HG02588 (cell line): ENCODE results near the gene CDH22.

Experiments
- ATAC-seq: cut with Tn5 transposase; IDR thresholded peaks from one replicate; pipeline ENCODE4 v1.9.1; 2021; ENCODE audit warnings: mild to moderate bottlenecking, moderate library complexity; ENCODE audit not compliant: unreplicated experiment

The CDH22 gene

DNA sequence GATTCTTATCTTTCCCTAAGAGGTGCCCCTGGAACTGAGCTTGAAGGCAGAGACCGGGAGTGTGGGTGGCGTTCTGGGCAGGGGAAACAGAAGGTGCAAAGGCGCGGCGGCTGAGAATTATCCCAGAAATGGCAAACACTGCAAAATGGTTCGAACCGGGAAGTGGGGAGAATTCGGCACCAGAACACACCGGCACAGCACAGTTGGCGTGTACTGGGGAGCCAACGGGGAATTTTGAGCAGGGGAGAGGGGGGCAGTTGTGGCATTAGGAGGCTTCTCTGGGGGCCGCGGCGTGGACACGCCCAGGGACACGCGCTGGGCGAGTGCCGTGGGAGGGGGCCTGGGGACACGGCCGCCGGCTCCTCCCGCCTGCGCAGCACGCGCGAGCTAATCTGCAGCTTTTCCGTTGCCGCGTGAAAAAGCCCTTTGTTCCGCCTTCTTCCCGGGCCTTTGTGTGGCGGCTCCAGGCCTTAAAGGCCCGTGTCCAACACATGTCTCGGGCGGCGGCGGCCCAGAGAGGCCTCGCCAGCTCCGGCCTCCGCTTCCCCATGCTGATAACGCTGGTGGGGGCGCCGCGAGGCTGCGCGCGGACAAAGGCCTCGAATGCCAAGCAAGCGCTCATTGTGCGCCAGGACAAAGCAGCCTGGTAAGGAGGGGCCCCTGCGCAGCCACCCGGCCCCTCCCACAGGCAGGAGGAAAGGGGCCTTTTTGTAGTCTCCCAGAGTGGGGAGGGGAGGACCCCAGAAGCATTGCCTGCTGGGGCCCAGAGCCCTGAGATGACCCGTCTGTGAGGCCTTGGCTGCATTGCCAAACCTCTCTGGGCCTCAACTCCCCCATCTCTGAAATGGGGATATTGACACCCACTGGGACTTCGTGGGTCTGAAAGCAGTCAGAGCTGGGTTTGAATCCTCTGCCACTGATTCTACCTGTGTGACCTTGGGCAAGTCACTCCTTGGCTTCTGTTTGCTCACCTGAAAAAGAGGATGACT, 107.4 kb downstream of the CDH22 start:
- no peak for ATAC-seq

DNA sequence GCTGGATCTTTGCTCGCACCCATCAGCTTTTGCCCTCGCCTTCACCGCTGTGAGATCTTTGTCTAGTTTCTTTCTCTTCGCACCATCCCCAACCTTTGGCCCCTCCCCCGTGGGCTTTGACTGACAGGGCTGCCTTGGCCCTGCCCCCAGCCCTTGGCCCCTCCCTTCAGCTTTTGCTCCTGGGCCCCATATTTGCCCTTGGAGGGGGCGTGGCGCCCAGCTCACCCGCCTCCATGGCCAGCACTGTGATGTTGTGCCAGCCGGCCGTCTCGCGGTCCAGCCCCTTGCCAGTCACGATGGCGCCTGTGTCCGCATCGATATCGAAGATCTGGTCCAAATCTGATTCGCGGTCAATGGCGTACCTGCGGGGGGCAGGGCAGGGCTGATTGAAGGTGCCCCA, 109.1 kb downstream of the CDH22 start:
- ATAC-seq = no peak

- no peak for ATAC-seq
Measured at GRCh38 chr20:46196990-46197389, 111.3 kb downstream of the CDH22 start.

- ATAC-seq = no peak
Measured at GRCh38 chr20:46195264-46196036, 112.8 kb downstream of the CDH22 start.

GRCh38 chr20:46194409-46194808, 113.9 kb downstream of the CDH22 start:
- no peak for ATAC-seq

GRCh38 chr20:46192376-46192944, 115.8 kb downstream of the CDH22 start:
- no peak for ATAC-seq

GRCh38 chr20:46191611-46192010, 116.7 kb downstream of the CDH22 start:
- ATAC-seq = no peak

DNA sequence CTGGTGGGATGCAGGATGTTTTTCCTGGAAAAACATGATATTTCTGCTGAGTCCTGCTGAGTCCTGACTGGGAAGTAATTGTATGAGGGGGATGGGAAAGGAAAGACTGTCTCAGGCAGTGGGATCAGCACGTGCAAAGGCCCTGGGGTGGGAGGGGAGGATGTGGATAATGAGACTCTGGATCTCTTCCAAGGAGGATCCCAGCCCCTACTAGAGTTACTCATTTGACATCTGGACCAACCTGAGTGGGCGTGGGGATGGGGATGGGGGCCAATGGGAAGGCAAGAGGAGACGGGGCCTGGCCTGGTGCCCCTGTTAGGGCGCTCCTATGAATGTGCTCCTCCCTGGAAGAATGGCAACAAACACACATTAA, 117.1 kb downstream of the CDH22 start:
- no peak for ATAC-seq

GRCh38 chr20:46190478-46191167, 117.7 kb downstream of the CDH22 start:
- no peak for ATAC-seq

- no peak for ATAC-seq
Measured at GRCh38 chr20:46188866-46189541, 119.3 kb downstream of the CDH22 start.

DNA sequence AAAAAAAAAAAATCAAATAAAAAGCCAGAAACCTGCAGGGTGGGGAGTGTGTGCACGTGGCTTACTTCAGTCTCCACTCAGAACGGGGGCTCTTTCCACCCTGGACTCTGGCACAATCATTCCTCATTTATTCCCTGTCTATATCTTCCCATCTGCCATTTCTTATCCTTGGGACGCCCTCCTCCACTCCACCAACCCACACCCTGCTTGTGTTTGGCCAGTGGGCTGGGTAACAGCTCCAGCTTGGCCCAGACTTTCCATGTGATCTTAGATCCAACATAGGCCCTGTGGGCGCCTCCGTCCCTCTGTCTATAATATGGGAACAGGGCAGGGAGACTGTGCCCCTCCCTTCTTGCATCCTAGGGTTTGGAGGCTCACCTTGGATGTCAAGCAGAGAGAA, 122.1 kb downstream of the CDH22 start:
- no peak for ATAC-seq

DNA sequence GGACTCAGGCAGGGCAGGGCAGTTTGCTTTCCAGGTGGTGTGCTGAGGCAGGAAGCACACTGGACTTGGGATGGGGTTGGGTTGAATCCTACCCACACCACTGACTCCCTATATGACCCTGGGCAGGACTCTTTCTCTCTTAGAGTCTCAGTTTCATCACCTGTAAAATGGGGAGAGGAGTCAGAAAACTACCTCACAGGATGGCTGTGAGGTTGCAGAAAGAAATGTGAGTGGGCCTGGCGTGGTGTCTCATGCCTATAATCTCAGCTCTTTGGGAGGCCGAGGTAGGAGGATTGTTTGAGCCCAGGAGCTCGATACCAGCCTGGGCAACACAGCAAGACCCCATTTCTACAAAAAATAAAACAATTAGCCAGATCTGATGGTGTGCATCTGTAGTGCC, 122.9 kb downstream of the CDH22 start:
- ATAC-seq = no peak

DNA sequence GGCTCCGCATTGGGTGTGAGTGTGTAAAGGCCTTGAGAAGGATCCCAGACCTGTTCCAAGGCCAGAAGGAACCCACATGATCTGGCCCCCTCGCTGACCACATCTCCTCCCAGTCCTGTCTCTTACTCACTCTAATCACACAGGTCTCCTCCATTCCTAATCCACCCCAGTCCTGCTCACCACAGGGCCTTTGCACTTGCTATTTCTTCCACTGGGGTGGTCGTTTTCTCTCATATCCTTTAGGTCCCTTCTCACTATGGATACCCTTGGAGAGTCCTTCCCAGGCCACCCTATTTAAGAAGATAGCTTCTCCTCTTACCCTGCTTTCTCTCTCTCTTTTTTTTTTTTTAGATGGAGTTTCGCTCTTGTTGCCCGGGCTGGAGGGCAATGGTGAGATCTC, 124.5 kb downstream of the CDH22 start:
- ATAC-seq = no peak

DNA sequence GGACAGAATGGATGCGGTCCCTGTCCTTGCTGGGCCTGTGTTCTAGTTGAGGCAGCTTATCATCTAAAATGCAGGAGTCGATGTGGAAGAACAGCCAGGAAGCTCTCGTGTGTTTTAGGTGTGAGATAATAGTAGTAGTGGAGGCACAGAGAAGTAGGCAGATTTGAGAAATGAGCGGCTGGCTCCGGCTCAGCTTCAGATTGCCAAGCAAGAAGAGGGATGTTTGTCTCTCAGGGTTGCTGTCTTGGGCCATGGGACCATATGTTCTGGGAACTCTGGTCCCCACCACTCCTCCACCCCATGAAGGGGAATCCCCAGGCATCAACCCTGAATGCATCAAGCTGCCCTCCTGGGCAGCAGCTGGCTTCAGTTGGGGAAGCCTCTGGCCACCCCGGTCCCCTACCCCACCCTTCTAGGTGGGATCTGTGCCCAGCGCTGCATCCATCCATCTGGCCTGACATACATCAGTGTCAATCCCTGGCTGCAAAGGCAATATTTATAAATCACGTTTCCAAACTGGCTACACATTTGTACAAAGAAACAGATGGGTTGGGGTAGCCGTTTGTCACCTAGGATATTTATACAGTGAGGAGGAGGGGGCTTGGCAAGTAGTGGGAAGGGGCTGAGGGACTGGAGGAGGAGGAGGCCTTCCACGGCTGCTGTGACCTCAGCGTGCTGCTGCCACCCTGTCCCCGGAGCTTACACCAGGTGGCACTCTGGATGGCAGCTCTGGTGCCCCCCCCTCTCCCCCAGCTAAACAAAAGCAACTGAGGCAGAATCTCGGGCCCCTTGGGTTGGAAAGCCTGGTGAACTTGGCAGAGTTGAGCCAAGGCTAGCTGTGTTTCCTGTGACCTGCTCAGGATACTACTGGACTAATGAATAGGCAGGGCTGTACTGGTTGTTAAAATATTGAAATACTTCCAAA, 125.8 kb downstream of the CDH22 start:
- no peak for ATAC-seq

- no peak for ATAC-seq
Measured at GRCh38 chr20:46179862-46180261, 128.4 kb downstream of the CDH22 start.

DNA sequence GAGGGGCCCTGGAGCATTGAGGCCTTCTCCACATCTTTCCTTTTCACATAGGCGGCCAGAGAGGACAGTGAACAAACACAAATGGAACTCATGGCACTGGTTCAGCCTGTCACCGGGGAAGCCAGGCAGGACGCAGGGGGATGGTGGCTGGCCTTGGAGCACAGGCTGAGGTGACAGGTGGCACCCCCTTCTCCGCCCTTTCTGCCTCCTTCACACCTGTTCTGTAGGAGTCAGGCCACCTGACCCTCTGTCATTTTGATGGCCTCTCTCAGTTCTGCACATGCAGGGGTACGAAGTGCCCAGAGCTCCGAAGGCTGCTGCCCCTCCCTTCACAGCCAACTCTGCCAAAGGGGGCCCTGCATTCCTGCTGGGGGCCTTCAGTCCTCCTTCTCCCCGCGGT, 129.4 kb downstream of the CDH22 start:
- ATAC-seq = no peak

DNA sequence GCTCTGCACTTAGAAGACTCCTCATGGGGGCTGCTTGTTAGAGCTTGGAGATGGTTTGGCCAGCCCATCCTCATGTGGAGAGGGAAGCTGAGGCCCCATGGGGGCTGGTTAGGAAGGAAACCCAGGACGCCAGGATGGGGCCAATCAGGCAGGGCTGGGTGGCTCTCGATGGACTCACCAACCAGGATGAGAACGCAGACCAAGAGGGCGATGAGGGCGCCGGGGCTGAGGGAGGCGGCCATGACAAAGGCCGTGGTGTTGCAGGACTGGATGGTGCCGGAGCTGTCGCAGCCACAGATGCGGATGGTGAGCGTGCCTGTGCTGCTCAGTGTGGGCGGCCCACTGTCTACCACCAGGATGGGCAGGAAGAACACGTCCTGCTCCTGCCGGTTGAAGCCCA, 130.5 kb downstream of the CDH22 start:
- ATAC-seq = no peak

GRCh38 chr20:46176739-46177378, 131.4 kb downstream of the CDH22 start:
- ATAC-seq = no peak

DNA sequence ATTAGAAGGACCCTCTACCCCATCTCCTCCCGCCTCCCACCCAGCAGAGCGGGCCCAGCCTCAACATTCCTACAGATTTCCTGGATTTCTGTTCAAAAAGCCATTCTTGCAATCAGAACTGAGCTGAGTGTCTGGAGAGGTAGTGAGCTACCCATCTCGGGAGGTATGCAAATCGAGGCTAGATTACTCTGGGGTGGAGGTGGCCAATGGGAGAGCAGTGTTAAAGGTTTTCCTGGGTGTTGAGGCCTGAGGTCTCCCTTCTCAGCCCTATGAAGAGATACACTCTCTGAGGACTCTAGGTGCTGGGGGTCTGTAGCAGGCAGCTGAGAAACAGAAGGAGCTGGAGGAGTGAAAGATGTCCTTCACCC, 133.2 kb downstream of the CDH22 start:
- no peak for ATAC-seq
